Stomach (tissue), 4 donors: ENCODE results near the gene FANCE.

Source experiments
- POLR2AphosphoS5 ChIP-seq, 3 donors: sonication (generic); formaldehyde crosslinking; IDR thresholded peaks; one replicate each; pipeline ENCODE4 v1.6.1; 2016; ENCODE audit warnings: antibody characterized with exemption in 3 of 3
- TF ChIP-seq, protein P1 (sequence below), 7 experiments: fragments of 450-650 bp in 4 of 7; fragments of 200-600 bp in 3 of 7; sonication (generic) in 3 of 7; IDR thresholded peaks; one replicate each; pipeline ENCODE4 v1.5.1; 2016 to 2019; ENCODE audit warnings: antibody characterized with exemption in 7 of 7, control low read depth in 2 of 7, mild to moderate bottlenecking in 1 of 7

DNA sequence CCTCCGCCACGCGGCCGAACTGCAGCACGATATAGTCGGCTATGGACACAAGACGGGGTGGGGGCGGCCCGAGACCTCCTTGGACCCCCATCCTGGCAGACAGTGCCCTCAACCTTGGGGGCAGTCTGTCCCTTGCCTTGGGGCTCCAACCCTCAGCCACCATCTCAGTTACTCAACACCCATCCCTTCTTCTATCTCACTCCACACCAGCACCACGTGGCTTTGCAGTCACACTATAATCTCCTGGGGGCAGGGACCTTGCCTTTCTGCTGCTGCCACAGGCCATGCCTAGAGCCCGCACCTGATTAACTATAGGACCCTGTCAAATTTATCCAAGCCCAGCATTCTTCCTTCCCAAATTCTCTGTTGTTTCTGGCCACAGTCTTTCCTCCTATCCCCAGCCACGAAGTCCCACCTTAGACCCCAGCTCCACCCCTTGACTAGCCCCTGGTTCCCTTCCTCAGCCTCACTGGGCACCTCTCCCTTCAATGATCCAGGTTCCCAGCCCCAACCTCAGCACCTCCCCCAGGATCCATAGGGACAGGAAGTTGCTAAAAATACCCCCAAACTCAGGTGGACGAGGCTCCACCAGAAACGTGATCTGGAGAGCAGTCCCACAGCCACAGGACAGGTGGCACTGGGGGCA is 46.4 kb downstream of the FANCE start:
- TF ChIP-seq, protein P1, sequence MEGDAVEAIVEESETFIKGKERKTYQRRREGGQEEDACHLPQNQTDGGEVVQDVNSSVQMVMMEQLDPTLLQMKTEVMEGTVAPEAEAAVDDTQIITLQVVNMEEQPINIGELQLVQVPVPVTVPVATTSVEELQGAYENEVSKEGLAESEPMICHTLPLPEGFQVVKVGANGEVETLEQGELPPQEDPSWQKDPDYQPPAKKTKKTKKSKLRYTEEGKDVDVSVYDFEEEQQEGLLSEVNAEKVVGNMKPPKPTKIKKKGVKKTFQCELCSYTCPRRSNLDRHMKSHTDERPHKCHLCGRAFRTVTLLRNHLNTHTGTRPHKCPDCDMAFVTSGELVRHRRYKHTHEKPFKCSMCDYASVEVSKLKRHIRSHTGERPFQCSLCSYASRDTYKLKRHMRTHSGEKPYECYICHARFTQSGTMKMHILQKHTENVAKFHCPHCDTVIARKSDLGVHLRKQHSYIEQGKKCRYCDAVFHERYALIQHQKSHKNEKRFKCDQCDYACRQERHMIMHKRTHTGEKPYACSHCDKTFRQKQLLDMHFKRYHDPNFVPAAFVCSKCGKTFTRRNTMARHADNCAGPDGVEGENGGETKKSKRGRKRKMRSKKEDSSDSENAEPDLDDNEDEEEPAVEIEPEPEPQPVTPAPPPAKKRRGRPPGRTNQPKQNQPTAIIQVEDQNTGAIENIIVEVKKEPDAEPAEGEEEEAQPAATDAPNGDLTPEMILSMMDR (IDR thresholded peaks at IDR 0.05), result no peak
- TF ChIP-seq POLR2AphosphoS5 (IDR thresholded peaks at IDR 0.05), result no peak
